Right lobe of liver (tissue), 6 donors: ENCODE results near the gene ARMC9. TPM values are rescaled to one million over a fixed set of nuclear protein-coding genes. Genes with fewer than 3 reads are reported as not detected.

Source experiments
- ATAC-seq, 4 donors: fragments of 200-7000 bp; cut with Tn5 transposase; one replicate each; pipeline ENCODE4 v1.9.1; 2020; ENCODE audit warnings: mild to moderate bottlenecking in 4 of 4, moderate library complexity in 4 of 4
- DNase-seq, 3 donors: peaks; one replicate each; pipeline ENCODE4 v3.0.0-alpha.2; 2020
- H3K27ac ChIP-seq, 3 donors: fragments of 200-600 bp; one replicate each; pipeline ENCODE4 v1.8.0; 2022
- H3K27me3 ChIP-seq, 2 donors: fragments of 200-600 bp; one replicate each; pipeline ENCODE4 v1.8.0; 2022
- H3K36me3 ChIP-seq, 4 donors: fragments of 200-600 bp; sonication (generic) in 1 of 4; one replicate each; pipeline versions ENCODE4 v1.5.1 to v1.8.0; 2017 to 2022; ENCODE audit warnings: control low read depth in 1 of 4
- H3K4me1 ChIP-seq, 4 donors: fragments of 200-600 bp; sonication (generic) in 1 of 4; one replicate each; pipeline versions ENCODE4 v1.5.1 to v1.8.0; 2017 to 2022; ENCODE audit warnings: control low read depth in 1 of 4
- H3K4me3 ChIP-seq, 3 donors: fragments of 200-600 bp; one replicate each; pipeline ENCODE4 v1.8.0; 2022
- H3K9me3 ChIP-seq, 4 donors: fragments of 200-600 bp; sonication (generic) in 1 of 4; one replicate each; pipeline versions ENCODE4 v1.5.1 to v1.8.0; 2017 to 2022; ENCODE audit warnings: control low read depth in 1 of 4
- CTCF ChIP-seq, 4 donors: fragments of 200-600 bp in 3 of 4; fragments of 450-650 bp in 1 of 4; IDR thresholded peaks; one replicate each; pipeline versions ENCODE4 v1.5.1 to v1.8.0; 2016 to 2022; ENCODE audit warnings: antibody characterized with exemption in 4 of 4, mild to moderate bottlenecking in 2 of 4
- POLR2A ChIP-seq: fragments of 450-650 bp; IDR thresholded peaks from one replicate; pipeline ENCODE4 v1.6.1; 2017; ENCODE audit warnings: antibody characterized with exemption, mild to moderate bottlenecking
- WGBS: methylation state at CpG from one replicate; pipeline ENCODE4 v1.1.6; 2018; ENCODE audit warnings: low coverage, low lambda C conversion rate; ENCODE audit not compliant: insufficient coverage; ENCODE audit errors: missing lambda C conversion rate; 5-methylcytosine and 5-hydroxymethylcytosine counted together
- intact Hi-C, 2 donors: fragments of 100-400 bp; cut with DNase I; formaldehyde crosslinking; loops; one replicate each; pipeline versions ENCODE4 v1.11.2 to v1.14.1; 2022
- total RNA-seq, 6 experiments: library from RNA; depleted of rRNA in 2 of 6; stranded (reverse); fragments of >200 nt in 2 of 6; fragmentation: NEBNext Ultra II Directional in 3 of 6; extraction: Animal tissue kit (Norgen Biotek cat#: 25700) in 3 of 6; gene quantifications; one replicate each; pipeline versions ENCODE4 v1.1.0 to v1.2.4, GENCODE V29; 2016 to 2023
- donor health status: DM: no; HTN: yes; CAD: no.
- donor health status: DM: no; HTN: no; CAD: no.
- donor health status: DM: no; HTN: no; CAD: no.
- donor health status: DM: no; HTN: yes; CAD: no.
- donor health status: DM: no; HTN: yes; CAD: no.

ARMC9 gene
- total RNA-seq, 6 experiments from 2014 or later, result 1.5 to 7.7 (median 2.4) TPM

GRCh38 chr2:231353469-231353868, 155.0 kb downstream of the ARMC9 start:
- no peak overlapping the region for H3K4me3 ChIP-seq
- H3K4me1 ChIP-seq, result no peaks in the 10 kb centered on the region
- intact Hi-C loops, result no loop called here
- ATAC-seq (no peak), DNase-seq (peak in 1 of 3 donors; percentile 23)
- no peaks in the 10 kb centered on the region for H3K9me3 ChIP-seq
- no CpG with 5 or more reads among the region's 6 CpGs for WGBS
- H3K27me3 ChIP-seq, result no peaks in the 10 kb centered on the region
- H3K27ac ChIP-seq, result no peak overlapping the region
- TF ChIP-seq CTCF (IDR thresholded peaks at IDR 0.05) (no peak), POLR2A (no peak)
- H3K36me3 ChIP-seq, result no peaks in the 10 kb centered on the region

- DNase-seq, result no peak
- Histone ChIP-seq H3K9me3 (no peaks in the 10 kb centered on the region), H3K27ac (no peak overlapping the region), H3K4me1 (no peaks in the 10 kb centered on the region), H3K4me3 (no peak overlapping the region), H3K36me3 (no peaks in the 10 kb centered on the region), H3K27me3 (no peaks in the 10 kb centered on the region)
- no peak for ATAC-seq
- 70% methylated on average over 11 of the region's 28 CpGs for WGBS
- TF ChIP-seq CTCF (IDR thresholded peaks at IDR 0.05) (no peak), POLR2A (no peak)
- intact Hi-C loops, result no loop called here
Observed at GRCh38 chr2:231355508-231356465, 157.4 kb downstream of the ARMC9 start.

- Histone ChIP-seq H3K36me3 (no peaks in the 10 kb centered on the region), H3K4me1 (no peaks in the 10 kb centered on the region), H3K27ac (no peak overlapping the region), H3K4me3 (no peak overlapping the region), H3K9me3 (no peaks in the 10 kb centered on the region), H3K27me3 (no peaks in the 10 kb centered on the region)
- DNase-seq (no peak), ATAC-seq (no peak)
- WGBS, result 69% methylated on average over 2 of the region's 5 CpGs
- no peak for TF ChIP-seq CTCF (IDR thresholded peaks at IDR 0.05)
- no peak for TF ChIP-seq POLR2A
- intact Hi-C loops, result no loop called here
Observed at GRCh38 chr2:231356466-231356844, 158.0 kb downstream of the ARMC9 start.

GRCh38 chr2:231357048-231357447, 158.6 kb downstream of the ARMC9 start:
- DNase-seq (no peak), ATAC-seq (no peak)
- no peaks in the 10 kb centered on the region for H3K27me3 ChIP-seq
- no peaks in the 10 kb centered on the region for H3K4me1 ChIP-seq
- no peak overlapping the region for H3K4me3 ChIP-seq
- intact Hi-C loops, result no loop called here
- no CpG with 5 or more reads among the region's 7 CpGs for WGBS
- no peak for TF ChIP-seq CTCF (IDR thresholded peaks at IDR 0.05)
- TF ChIP-seq POLR2A, result no peak
- no peaks in the 10 kb centered on the region for H3K9me3 ChIP-seq
- no peak overlapping the region for H3K27ac ChIP-seq
- no peaks in the 10 kb centered on the region for H3K36me3 ChIP-seq
